Right lobe of liver (tissue), 4 donors: ENCODE data around the gene GIPC2.

ENCODE experiments used
- CTCF ChIP-seq, 4 donors: fragments of 200-600 bp in 3 of 4; fragments of 450-650 bp in 1 of 4; IDR thresholded peaks; one replicate each; pipeline versions ENCODE4 v1.5.1 to v1.8.0; 2016 to 2022; ENCODE audit warnings: antibody characterized with exemption in 4 of 4, mild to moderate bottlenecking in 2 of 4
- POLR2A ChIP-seq: fragments of 450-650 bp; IDR thresholded peaks from one replicate; pipeline ENCODE4 v1.6.1; 2017; ENCODE audit warnings: antibody characterized with exemption, mild to moderate bottlenecking
- donor health status: DM: no; HTN: no; CAD: no.
- donor health status: DM: no; HTN: no; CAD: no.
- donor health status: DM: no; HTN: yes; CAD: no.

DNA sequence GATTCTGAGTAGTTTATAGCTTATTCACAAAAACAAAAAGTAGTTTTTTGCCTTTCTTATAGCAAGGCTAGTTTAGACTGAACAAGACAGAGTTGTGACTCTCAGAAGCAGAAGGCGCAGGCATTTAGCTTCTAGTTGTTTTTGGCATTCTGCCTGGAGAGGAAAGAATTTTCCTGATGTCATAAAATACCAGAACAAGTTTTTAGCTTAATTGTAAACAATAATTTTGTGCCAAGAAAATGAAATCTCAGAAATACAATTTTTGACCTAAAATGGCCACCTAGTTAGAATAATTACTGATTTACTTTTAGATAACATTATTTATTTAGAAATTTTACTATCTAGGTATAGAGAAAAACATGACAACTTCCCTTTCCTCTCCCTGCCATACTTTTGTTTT, 40.0 kb upstream of the GIPC2 start:
- TF ChIP-seq POLR2A = peak; percentile 61
- no peak for TF ChIP-seq CTCF (IDR thresholded peaks at IDR 0.05)
